HG03354 (cell line): ENCODE data around the gene IRGM.

Experiments used
- ATAC-seq: cut with Tn5 transposase; IDR thresholded peaks from one replicate; pipeline ENCODE4 v1.9.1; 2021; ENCODE audit warnings: mild to moderate bottlenecking; ENCODE audit not compliant: unreplicated experiment, poor library complexity, severe bottlenecking

Gene IRGM

GRCh38 chr5:150879358-150879757 lies 33.0 kb downstream of the IRGM start:
- ATAC-seq = no peak

GRCh38 chr5:150895431-150896428 lies 49.4 kb downstream of the IRGM start:
- ATAC-seq = no peak
